Caki2 (cell line): ENCODE measurements around the gene ST3GAL6. TPM values are rescaled to one million over a fixed set of nuclear protein-coding genes. Genes with fewer than 3 reads are reported as not detected.
"Not testable (repeated sequence)": the region's sequence is repeated elsewhere in the genome, so short reads cannot be mapped to it uniquely, and the experiment has no call there.

Source experiments
- DNase-seq: peaks from one replicate; pipeline ENCODE4 v3.0.0-alpha.2; 2015; ENCODE audit warnings: low read depth
- in situ Hi-C: cut with HindIII; loops from 2 replicates; pipeline ENCODE4 v1.10.0; 2016; ENCODE audit warnings: low sequenced_read_pairs, low pct_unique_long_range_greater_than_20kb, mixed read lengths
- total RNA-seq: library from RNA; depleted of rRNA; stranded (reverse); fragments of >200 nt; shearing (Covaris generic); gene quantifications from 2 replicates; pipeline ENCODE4 v1.2.3, GENCODE V29; 2014; ENCODE audit warnings: low replicate concordance; rRNA removed

ST3GAL6 gene
- total RNA-seq, 1 experiment from 2014 or later, result 0.78 TPM

- peak; percentile 45 for DNase-seq
- in situ Hi-C loops, result no loop called here
These were observed 49.8 kb downstream of the ST3GAL6 start for GRCh38 chr3:98812851-98813374.

GRCh38 chr3:98814817-98815420 lies 51.8 kb downstream of the ST3GAL6 start:
- in situ Hi-C loops, result no loop called here
- DNase-seq, result no peak

- in situ Hi-C loops, result no loop called here
- peak; percentile 42 for DNase-seq
These were observed 54.5 kb downstream of the ST3GAL6 start for GRCh38 chr3:98817547-98818041.

GRCh38 chr3:98821063-98821462 lies 57.9 kb downstream of the ST3GAL6 start:
- DNase-seq, result no peak
- in situ Hi-C loops, result no loop called here

- DNase-seq, result no peak
- in situ Hi-C loops, result no loop called here
These were observed 60.7 kb downstream of the ST3GAL6 start for GRCh38 chr3:98823791-98824190.

- in situ Hi-C loops, result no loop called here
- no peak for DNase-seq
These were observed 61.1 kb downstream of the ST3GAL6 start for GRCh38 chr3:98824256-98824655.

GRCh38 chr3:98826126-98826525 lies 63.0 kb downstream of the ST3GAL6 start:
- in situ Hi-C loops, result no loop called here
- DNase-seq, result no peak

- in situ Hi-C loops, result no loop called here
- DNase-seq, result no peak
These were observed 64.2 kb downstream of the ST3GAL6 start for GRCh38 chr3:98827221-98827920.

GRCh38 chr3:98829246-98829832 lies 66.2 kb downstream of the ST3GAL6 start:
- no peak for DNase-seq
- in situ Hi-C loops, result no loop called here

GRCh38 chr3:98831060-98831459 lies 67.9 kb downstream of the ST3GAL6 start:
- not testable (repeated sequence) for DNase-seq

GRCh38 chr3:98839846-98840245 lies 76.7 kb downstream of the ST3GAL6 start:
- in situ Hi-C loops, result no loop called here
- no peak for DNase-seq

More at GRCh38 chr3:98831060-98831459, 67.9 kb downstream of the ST3GAL6 start:
- in situ Hi-C loops, result not testable (repeated sequence)

- in situ Hi-C loops, result no loop called here
- no peak for DNase-seq
These were observed 80.3 kb downstream of the ST3GAL6 start for GRCh38 chr3:98843266-98843959.

Other genes with a start within 250 kb of the ST3GAL6 start
- gene CLDND1, start 240.4 kb upstream of the ST3GAL6 start, total RNA-seq, result 44.4 and 46.5 TPM in 2 replicates
- gene GPR15, start 231.4 kb upstream of the ST3GAL6 start, total RNA-seq, result not detected in 2 replicates
- gene CPOX, start 169.7 kb upstream of the ST3GAL6 start, total RNA-seq, result 15.0 and 17.0 TPM in 2 replicates
- 138 and 139 TPM in 2 replicates for gene DCBLD2, start 138.4 kb downstream of the ST3GAL6 start, total RNA-seq